HCT116 (cell line): ENCODE data around the gene FN3K. TPM values are rescaled to one million over a fixed set of nuclear protein-coding genes. Genes with fewer than 3 reads are reported as not detected.

ENCODE experiments used
- ATAC-seq: fragments of 200-7000 bp; cut with Tn5 transposase; 2 replicates; pipeline ENCODE4 v1.9.1; 2020; ENCODE audit warnings: mild to moderate bottlenecking, moderate library complexity
- BruUV-seq: library from RNA; stranded (reverse); fragments of 400-500 nt; replicated peaks from 2 replicates; lab custom pipeline; 2021; lab: Mats Ljungman, UMichigan
- CTCF ChIA-PET: fragments of 300-600 bp; sonication (Branson Sonifier 250); formaldehyde crosslinking; loops from one replicate; lab custom pipeline; 2021; ENCODE audit warnings: antibody characterized with exemption; lab: Charles Lee
- POLR2A ChIA-PET: fragments of 300-600, 350-600 bp; sonication (Branson Sonifier 250); formaldehyde crosslinking; loops from one replicate; lab custom pipeline; 2021; ENCODE audit warnings: antibody characterized with exemption; lab: Charles Lee
- RAD21 ChIA-PET, 2 experiments: fragments of 300-600 bp; sonication (Branson Sonifier 250); formaldehyde crosslinking; loops; one replicate each; lab custom pipeline; 2023; ENCODE audit warnings: low total read pairs in 2 of 2; ENCODE audit not compliant: uncharacterized antibody in 2 of 2, unreplicated experiment in 2 of 2, low non-redundant PET in 1 of 2; lab: Charles Lee
- DNase-seq: peaks from one replicate; pipeline ENCODE4 v3.0.0-alpha.2; 2010; ENCODE audit warnings: low read depth, low spot score
- H2AFZ ChIP-seq: fragments of 200-600 bp; shearing (Covaris generic), sonication (generic); 2 replicates; pipeline ENCODE4 v1.6.1; 2017; ENCODE audit warnings: low read depth, mixed run types, mixed read lengths, antibody characterized with exemption, low read length; ENCODE audit not compliant: poor library complexity, severe bottlenecking
- H3K27ac ChIP-seq: 2 replicates; pipeline ENCODE4 v1.5.1; 2012; ENCODE audit warnings: low read depth, low read length
- H3K27me3 ChIP-seq: fragments of 200-600 bp; sonication (generic); 2 replicates; pipeline ENCODE4 v1.6.1; 2016; ENCODE audit warnings: mixed run types, low read length, mixed read lengths; ENCODE audit not compliant: insufficient read depth
- H3K36me3 ChIP-seq, 2 experiments: fragments of 200-500 bp in 1 of 2; fragments of 200-600 bp in 1 of 2; sonication (Bioruptor generic) in 1 of 2; sonication (generic) in 1 of 2; 2 replicates each; pipeline versions ENCODE4 v1.5.1 to v1.6.1; 2014 to 2016; ENCODE audit warnings: low read length in 2 of 2, inconsistent platforms in 1 of 2, mixed read lengths in 1 of 2, mixed run types in 1 of 2; ENCODE audit not compliant: insufficient read depth in 2 of 2, control insufficient read depth in 1 of 2
- H3K4me1 ChIP-seq, 2 experiments: fragments of 200-600 bp in 1 of 2; sonication (generic) in 1 of 2; 2 replicates each; pipeline versions ENCODE4 v1.5.1 to v1.6.1; 2012 to 2017; ENCODE audit warnings: low read length in 2 of 2, inconsistent platforms in 1 of 2, mild to moderate bottlenecking in 1 of 2, mixed read lengths in 1 of 2, mixed run types in 1 of 2, moderate library complexity in 1 of 2; ENCODE audit not compliant: insufficient read depth in 2 of 2, control insufficient read depth in 1 of 2
- H3K4me2 ChIP-seq: fragments of 200-600 bp; sonication (generic); 2 replicates; pipeline ENCODE4 v1.6.1; 2017; ENCODE audit warnings: mixed run types, low read length, mixed read lengths
- H3K4me3 ChIP-seq, 2 experiments: fragments of 200-600 bp in 1 of 2; sonication (generic) in 1 of 2; replicated peaks in 1 of 2; 2 replicates each; pipeline ENCODE4 v1.5.1; 2011 to 2016; ENCODE audit warnings: low read length in 2 of 2, control low read depth in 1 of 2, low read depth in 1 of 2, mild to moderate bottlenecking in 1 of 2, mixed read lengths in 1 of 2, mixed run types in 1 of 2
- H3K79me2 ChIP-seq: fragments of 200-600 bp; sonication (generic); 2 replicates; pipeline ENCODE4 v1.6.1; 2017; ENCODE audit warnings: mild to moderate bottlenecking, mixed run types, low read length, moderate library complexity, mixed read lengths; ENCODE audit not compliant: insufficient read depth
- H3K9ac ChIP-seq: fragments of 200-600 bp; sonication (generic); 2 replicates; pipeline ENCODE4 v1.6.1; 2016; ENCODE audit warnings: low read length, mixed read lengths
- H3K9me2 ChIP-seq: fragments of 200-600 bp; sonication (generic), shearing (Covaris generic); 2 replicates; pipeline ENCODE4 v1.6.1; 2017; ENCODE audit warnings: mixed run types, mild to moderate bottlenecking, moderate library complexity; ENCODE audit not compliant: insufficient read depth
- H3K9me3 ChIP-seq, 2 experiments: fragments of 200-500 bp in 1 of 2; fragments of 200-600 bp in 1 of 2; sonication (Bioruptor generic) in 1 of 2; sonication (generic) in 1 of 2; 2 replicates each; pipeline ENCODE4 v1.6.1; 2014 to 2017; ENCODE audit warnings: low read length in 2 of 2, mixed read lengths in 2 of 2, inconsistent platforms in 1 of 2, low read depth in 1 of 2, mild to moderate bottlenecking in 1 of 2, mixed run types in 1 of 2, moderate library complexity in 1 of 2; ENCODE audit not compliant: control insufficient read depth in 1 of 2, insufficient read depth in 1 of 2
- H4K20me1 ChIP-seq: fragments of 200-600 bp; sonication (generic), shearing (Covaris generic); 2 replicates; pipeline ENCODE4 v1.6.1; 2017; ENCODE audit warnings: mixed run types, mild to moderate bottlenecking, moderate library complexity; ENCODE audit not compliant: insufficient read depth
- CTCF ChIP-seq, 3 experiments: fragments of 200-600 bp in 1 of 3; sonication (generic) in 1 of 3; IDR thresholded peaks in 2 of 3; conservative IDR thresholded peaks in 1 of 3; 2 replicates each; pipeline ENCODE4 v1.5.1; 2012 to 2017; ENCODE audit warnings: low read depth in 2 of 3, low read length in 2 of 3, antibody characterized with exemption in 1 of 3, borderline replicate concordance in 1 of 3, control low read depth in 1 of 3, mild to moderate bottlenecking in 1 of 3, mixed read lengths in 1 of 3, mixed run types in 1 of 3, moderate library complexity in 1 of 3; ENCODE audit not compliant: insufficient read depth in 1 of 3
- EGR1 ChIP-seq: IDR thresholded peaks from 2 replicates; pipeline ENCODE4 v1.6.1; 2012; ENCODE audit warnings: low read depth
- EZH2 ChIP-seq: fragments of 200-600 bp; sonication (generic); IDR thresholded peaks from 2 replicates; pipeline ENCODE4 v1.6.1; 2017; ENCODE audit warnings: antibody characterized with exemption, mixed run types
- POLR2A ChIP-seq: IDR thresholded peaks from 2 replicates; pipeline ENCODE4 v1.7.0; 2011; ENCODE audit warnings: borderline replicate concordance; ENCODE audit not compliant: insufficient read depth, insufficient read length; ENCODE audit errors: extremely low read depth
- RAD21 ChIP-seq: IDR thresholded peaks from 2 replicates; pipeline ENCODE4 v1.6.1; 2012; ENCODE audit warnings: low read depth, mild to moderate bottlenecking
- SP1 ChIP-seq: IDR thresholded peaks from 2 replicates; pipeline ENCODE4 v1.6.1; 2012; ENCODE audit warnings: low read depth
- ZFX ChIP-seq: fragments of 450-650 bp; IDR thresholded peaks from 2 replicates; pipeline ENCODE4 v1.6.1; 2017
- intact Hi-C: fragments of 100-400 bp; cut with micrococcal nuclease; formaldehyde crosslinking; loops from 2 replicates; pipeline ENCODE4 v1.10.0; 2022
- total RNA-seq: library from RNA; stranded (reverse); gene quantifications from one replicate; pipeline ENCODE4 v1.2.1, GENCODE V29; 2021; ENCODE audit not compliant: unreplicated experiment

The FN3K gene
- total RNA-seq, 1 experiment from 2014 or later = 9.9 TPM

GRCh38 chr17:82767041-82767754, 31.8 kb downstream of the FN3K start:
- H3K9me3 ChIP-seq = no peaks in the 10 kb centered on the region
- intact Hi-C loops = loop anchor here (1.0 to 5.0 kb wide), 2 partner anchors 99 to 415 kb away; no protein-coding TSS in a partner anchor
- H2AFZ ChIP-seq = no peak overlapping the region
- no peak overlapping the region for H3K4me2 ChIP-seq
- CTCF ChIA-PET = interaction anchor here (0.9 to 1.4 kb wide), 4 partner anchors 12 to 233 kb away, joined by 3 read pairs; no protein-coding TSS in a partner anchor
- H3K4me1 ChIP-seq = no peaks in the 10 kb centered on the region
- H4K20me1 ChIP-seq = no peaks in the 10 kb centered on the region
- peaks cover 36 to 66% of the 10 kb centered on the region in 2 experiments for H3K36me3 ChIP-seq
- no peaks in the 10 kb centered on the region for H3K9me2 ChIP-seq
- H3K27me3 ChIP-seq = no peaks in the 10 kb centered on the region
- H3K79me2 ChIP-seq = peaks cover 36% of the 10 kb centered on the region
- no peak for TF ChIP-seq SP1
- peak; percentile 81 to 85 (median 82) for TF ChIP-seq CTCF (IDR thresholded peaks at IDR 0.05 in 2 of 3, conservative IDR thresholded peaks at IDR 0.05 in 1 of 3; ENCODE audit: borderline replicate concordance in 1 of 3, insufficient read depth in 1 of 3, low read depth in 2 of 3, low read length in 2 of 3)
- TF ChIP-seq RAD21 = peak; percentile 93
- no peak for TF ChIP-seq EZH2
- TF ChIP-seq, all 23 proteins: peak for 2
- no TSS peak for BruUV-seq
- Histone ChIP-seq H3K4me3 (no peak overlapping the region), H3K9ac (no peak overlapping the region), H3K27ac (no peak overlapping the region)
- POLR2A ChIA-PET = no interaction called here
- RAD21 ChIA-PET = interaction anchor here in 1 of 2 experiments (0.6 to 0.7 kb wide), 2 partner anchors 99 to 427 kb away, joined by 3 to 4 read pairs; no protein-coding TSS in a partner anchor
- peak; percentile 86 for ATAC-seq
- DNase-seq = no peak

- H3K27ac ChIP-seq = no peak overlapping the region
- no peaks in the 10 kb centered on the region for H4K20me1 ChIP-seq
- no peak overlapping the region for H3K4me3 ChIP-seq
- H3K9me2 ChIP-seq = no peaks in the 10 kb centered on the region
- TF ChIP-seq ZFX (no peak), CTCF (IDR thresholded peaks at IDR 0.05 in 2 of 3, conservative IDR thresholded peaks at IDR 0.05 in 1 of 3; ENCODE audit: borderline replicate concordance in 1 of 3, insufficient read depth in 1 of 3, low read depth in 2 of 3, low read length in 2 of 3) (no peak), EGR1 (no peak), POLR2A (no peak)
- no peaks in the 10 kb centered on the region for H3K9me3 ChIP-seq
- H3K4me1 ChIP-seq = no peaks in the 10 kb centered on the region
- ChIA-PET POLR2A (no interaction called here), CTCF (interaction anchor here (1.0 to 1.4 kb wide), 2 partner anchors 9 to 100 kb away, joined by 3 read pairs; no protein-coding TSS in a partner anchor), RAD21 (no interaction called here)
- H3K36me3 ChIP-seq = peaks cover 31 to 71% of the 10 kb centered on the region in 2 experiments
- DNase-seq (no peak), ATAC-seq (no peak)
- BruUV-seq = no TSS peak
- H3K9ac ChIP-seq = no peak overlapping the region
- no peaks in the 10 kb centered on the region for H3K27me3 ChIP-seq
- peaks cover 19% of the 10 kb centered on the region for H3K79me2 ChIP-seq
- intact Hi-C loops = loop anchor here (5.0 kb wide), 1 partner anchor 417 kb away; no protein-coding TSS in a partner anchor
- H3K4me2 ChIP-seq = no peak overlapping the region
- H2AFZ ChIP-seq = no peak overlapping the region
These were observed 33.6 kb downstream of the FN3K start for GRCh38 chr17:82769041-82769440.
